HEK293 (cell line): ENCODE data around the gene CCDC142.
A peak's percentile ranks its signal among the peaks of the same experiment; 100 is the strongest.

Experiments
- CTCF ChIA-PET: fragments of 350-600 bp; formaldehyde crosslinking; extraction: SDS; loops from one replicate; lab custom pipeline; 2021; ENCODE audit warnings: antibody characterized with exemption; lab: Yijun Ruan, JAX
- POLR2A ChIA-PET: fragments of 300-600 bp; formaldehyde crosslinking; extraction: SDS; loops from one replicate; lab custom pipeline; 2020; ENCODE audit warnings: antibody characterized with exemption, inconsistent platforms; lab: Yijun Ruan, JAX
- H3K27ac ChIP-seq: fragments of 200-500 bp; sonication (Bioruptor generic); 2 replicates; pipeline ENCODE4 v1.5.1; 2014; ENCODE audit warnings: low read depth, low read length, control low read depth, inconsistent platforms; ENCODE audit errors: extremely low read depth
- H3K36me3 ChIP-seq, 2 experiments: fragments of 200-500 bp in 1 of 2; sonication (Bioruptor generic) in 1 of 2; 1 replicate in 1 of 2; 2 replicates in 1 of 2; pipeline ENCODE4 v1.5.1; 2014 to 2017; ENCODE audit warnings: inconsistent platforms in 2 of 2, low read length in 2 of 2; ENCODE audit not compliant: control insufficient read depth in 2 of 2, insufficient read depth in 1 of 2
- H3K4me1 ChIP-seq: fragments of 200-500 bp; sonication (Bioruptor generic); 2 replicates; pipeline ENCODE4 v1.5.1; 2014; ENCODE audit warnings: mild to moderate bottlenecking, low read length, inconsistent platforms; ENCODE audit not compliant: control insufficient read depth, insufficient read depth
- H3K4me3 ChIP-seq: 2 replicates; pipeline ENCODE4 v1.5.1; 2011; ENCODE audit warnings: low read depth, mild to moderate bottlenecking, control low read depth, low read length, moderate library complexity
- H3K9me3 ChIP-seq: fragments of 200-500 bp; sonication (Bioruptor generic); 2 replicates; pipeline ENCODE4 v1.5.1; 2014; ENCODE audit warnings: low read depth, low read length, inconsistent platforms; ENCODE audit not compliant: control insufficient read depth, insufficient read depth
- GLI2 ChIP-seq: fragments of 450-650 bp; formaldehyde crosslinking; IDR thresholded peaks from 2 replicates; pipeline ENCODE4; 2017; ENCODE audit warnings: missing biosample characterization, missing genetic modification characterization, low read depth, borderline replicate concordance
- MZF1 ChIP-seq: fragments of 450-650 bp; formaldehyde crosslinking; IDR thresholded peaks from 2 replicates; pipeline ENCODE4 v1.5.1; 2017; ENCODE audit warnings: missing biosample characterization, missing genetic modification characterization, borderline replicate concordance
- PBX3 ChIP-seq: sonication (generic); formaldehyde crosslinking; IDR thresholded peaks from 2 replicates; pipeline ENCODE4 v1.8.1; 2022; ENCODE audit warnings: mild to moderate bottlenecking, moderate library complexity, missing genetic modification reagents
- SALL2 ChIP-seq: fragments of 450-650 bp; formaldehyde crosslinking; IDR thresholded peaks from 2 replicates; pipeline ENCODE4 v1.5.0; 2017; ENCODE audit warnings: missing biosample characterization, mild to moderate bottlenecking, missing genetic modification characterization, borderline replicate concordance
- SP2 ChIP-seq: fragments of 450-650 bp; formaldehyde crosslinking; IDR thresholded peaks from 2 replicates; pipeline ENCODE4 v1.5.1; 2016; ENCODE audit warnings: missing biosample characterization, missing genetic modification characterization
- SP3 ChIP-seq: fragments of 450-650 bp; formaldehyde crosslinking; IDR thresholded peaks from 2 replicates; pipeline ENCODE4 v1.5.1; 2016; ENCODE audit warnings: missing biosample characterization, missing genetic modification characterization
- YY1 ChIP-seq: fragments of 450-650 bp; formaldehyde crosslinking; IDR thresholded peaks from 2 replicates; pipeline ENCODE4 v1.5.1; 2018; ENCODE audit warnings: missing biosample characterization, missing genetic modification characterization
- ZBTB6 ChIP-seq: fragments of 450-650 bp; formaldehyde crosslinking; IDR thresholded peaks from 2 replicates; pipeline ENCODE4 v1.5.1; 2017; ENCODE audit warnings: missing biosample characterization, missing genetic modification characterization
- ZNF169 ChIP-seq: fragments of 450-650 bp; formaldehyde crosslinking; IDR thresholded peaks from 2 replicates; pipeline ENCODE4 v1.5.1; 2016; ENCODE audit warnings: missing biosample characterization, missing genetic modification characterization
- ZNF280D ChIP-seq: fragments of 450-650 bp; formaldehyde crosslinking; IDR thresholded peaks from 2 replicates; pipeline ENCODE4 v1.5.1; 2016; ENCODE audit warnings: missing biosample characterization, missing genetic modification characterization
- ZNF335 ChIP-seq: fragments of 450-650 bp; formaldehyde crosslinking; conservative IDR thresholded peaks from 2 replicates; pipeline ENCODE4 v1.5.1; 2016; ENCODE audit warnings: missing biosample characterization, missing genetic modification characterization
- ZNF366 ChIP-seq: fragments of 450-650 bp; formaldehyde crosslinking; conservative IDR thresholded peaks from 2 replicates; pipeline ENCODE4 v1.5.1; 2016; ENCODE audit warnings: missing biosample characterization, missing genetic modification characterization
- ZNF398 ChIP-seq: fragments of 450-650 bp; formaldehyde crosslinking; IDR thresholded peaks from 2 replicates; pipeline ENCODE4 v1.5.1; 2017; ENCODE audit warnings: missing biosample characterization, missing genetic modification characterization
- ZNF488 ChIP-seq: fragments of 450-650 bp; formaldehyde crosslinking; IDR thresholded peaks from 2 replicates; pipeline ENCODE4 v1.5.1; 2016; ENCODE audit warnings: missing biosample characterization, missing genetic modification characterization
- ZNF510 ChIP-seq: fragments of 450-650 bp; formaldehyde crosslinking; IDR thresholded peaks from 2 replicates; pipeline ENCODE4 v1.5.1; 2018; ENCODE audit warnings: mild to moderate bottlenecking, missing genetic modification characterization, missing biosample characterization; ENCODE audit not compliant: insufficient replicate concordance
- ZNF555 ChIP-seq: fragments of 450-650 bp; formaldehyde crosslinking; conservative IDR thresholded peaks from 2 replicates; pipeline ENCODE4 v1.5.1; 2017; ENCODE audit warnings: missing biosample characterization, mild to moderate bottlenecking, missing genetic modification characterization, inconsistent platforms
- ZNF654 ChIP-seq: fragments of 450-650 bp; formaldehyde crosslinking; IDR thresholded peaks from 2 replicates; pipeline ENCODE4 v1.5.1; 2016; ENCODE audit warnings: low read depth, missing biosample characterization, missing genetic modification characterization
- ZXDB ChIP-seq: fragments of 450-650 bp; formaldehyde crosslinking; IDR thresholded peaks from 2 replicates; pipeline ENCODE4 v1.5.1; 2016; ENCODE audit warnings: missing biosample characterization, missing genetic modification characterization

The CCDC142 gene

GRCh38 chr2:74457549-74458131, 25.2 kb downstream of the CCDC142 start (continued):
- no peak for TF ChIP-seq PBX3
- peak; percentile 72 for TF ChIP-seq ZXDB
- no peak for TF ChIP-seq ZNF366 (tag by site-specific recombination)
- no peak for TF ChIP-seq ZNF169 (tag by site-specific recombination)

- Histone ChIP-seq H3K4me1 (peaks cover 5% of the 10 kb centered on the region), H3K36me3 (peaks cover 0 to 23% of the 10 kb centered on the region in 2 experiments; a peak in 1 of 3 replicates), H3K9me3 (no peaks in the 10 kb centered on the region), H3K4me3 (peak overlapping the region; percentile 60), H3K27ac (peak overlapping the region; percentile 96)
- POLR2A ChIA-PET, result interaction anchor here (0.7 to 3.8 kb wide), 12 partner anchors 8 to 1223 kb away, joined by 3 to 37 read pairs (median 3); partner anchors contain the start of genes CCDC142, CCT7, MOGS and PCGF1
- TF ChIP-seq ZNF555 (tag by site-specific recombination) (no peak), YY1 (tag by site-specific recombination) (no peak), SP3 (tag by site-specific recombination) (peak; percentile 47; the same call in 1 of the 2 replicates), ZBTB6 (tag by site-specific recombination) (0 out of 2 replicates have a peak, but pooled peaks have one; percentile 49), ZNF280D (tag by site-specific recombination) (no peak), SALL2 (tag by site-specific recombination) (no peak), SP2 (tag by site-specific recombination) (peak; percentile 67), ZNF335 (tag by site-specific recombination) (peak; percentile 86)
- CTCF ChIA-PET, result interaction anchor here (0.6 to 1.6 kb wide), 7 partner anchors 10 to 122 kb away, joined by 3 to 6 read pairs (median 4); partner anchors contain the start of genes CCDC142 and TTC31
These were observed 25.7 kb downstream of the CCDC142 start for GRCh38 chr2:74457129-74457548.

GRCh38 chr2:74454654-74455511, 27.9 kb downstream of the CCDC142 start, which contains the start of gene INO80B:
INO80B (plus strand) TSS chr2:74455087; CDS start chr2:74455117, 30 bp downstream.
- POLR2A ChIA-PET, result interaction anchor here (0.8 to 2.0 kb wide), 11 partner anchors 11 to 718 kb away, joined by 3 to 14 read pairs (median 5); partner anchors contain the start of genes AUP1, CCDC142, HTRA2 and MRPL53
- Histone ChIP-seq H3K9me3 (no peaks in the 10 kb centered on the region), H3K27ac (no peak within 1 kb of the TSS), H3K36me3 (peaks cover 0 to 4% of the 10 kb centered on the region in 2 experiments; a peak in 1 of 3 replicates), H3K4me1 (peaks cover 5% of the 10 kb centered on the region), H3K4me3 (peak within 1 kb of the TSS; percentile 64)
- CTCF ChIA-PET, result interaction anchor here (0.6 to 1.4 kb wide), 8 partner anchors 12 to 225 kb away, joined by 3 read pairs; partner anchors contain the start of gene MRPL53
- TF ChIP-seq ZNF654 (tag by site-specific recombination) (no peak), MZF1 (tag by site-specific recombination) (no peak), ZNF488 (tag by site-specific recombination) (no peak), YY1 (tag by site-specific recombination) (peak; percentile 99), ZNF398 (tag by site-specific recombination) (no peak), GLI2 (tag by site-specific recombination) (no peak), ZNF510 (tag by site-specific recombination) (no peak)
